HepG2 (cell line): Measurements from ENCODE around the gene TRIO. TPM values are rescaled to one million over a fixed set of nuclear protein-coding genes. Genes with fewer than 3 reads are reported as not detected.

Experiments used
- ATAC-seq: fragments of 200-7000 bp; cut with Tn5 transposase; 3 replicates; pipeline ENCODE4 v1.9.1; 2020; ENCODE audit warnings: mild to moderate bottlenecking, moderate library complexity
- BruUV-seq: library from RNA; stranded (reverse); fragments of 400-500 nt; replicated peaks from 2 replicates; lab custom pipeline; 2021; lab: Mats Ljungman, UMichigan
- CTCF ChIA-PET: fragments of 300-600 bp; formaldehyde crosslinking; extraction: SDS; loops from one replicate; lab custom pipeline; 2021; ENCODE audit warnings: low total read pairs, inconsistent platforms, low intra/inter-chr PET ratio; lab: Yijun Ruan, JAX
- POLR2A ChIA-PET: fragments of 350-600 bp; sonication (Branson Sonifier 250); formaldehyde crosslinking; loops from one replicate; lab custom pipeline; 2020; ENCODE audit warnings: antibody characterized with exemption, inconsistent platforms; lab: Yijun Ruan, JAX
- DNase-seq: peaks from one replicate; pipeline ENCODE4 v3.0.0-alpha.2; 2015; ENCODE audit warnings: low spot score
- FAIRE-seq: peaks from 3 replicates; lab custom pipeline; 2011; peaks lifted over from hg19 to GRCh38; lab: Jason Lieb, UNC
- H2AFZ ChIP-seq: one replicate; pipeline ENCODE4 v1.6.1; 2011; ENCODE audit warnings: low read length, inconsistent platforms
- H3K27ac ChIP-seq: fragments of 300-600 bp; 3 replicates; pipeline ENCODE4 v1.8.0; 2011; ENCODE audit warnings: mixed run types, mild to moderate bottlenecking, mixed read lengths, low read length, inconsistent platforms; ENCODE audit not compliant: insufficient read depth; ENCODE audit errors: extremely low read length
- H3K27me3 ChIP-seq, 2 experiments: fragments of 200-600 bp in 1 of 2; 2 replicates in 1 of 2; 3 replicates in 1 of 2; pipeline versions ENCODE4 v1.6.0 to v1.8.0; 2011; ENCODE audit warnings: low read length in 2 of 2, mild to moderate bottlenecking in 2 of 2, moderate library complexity in 2 of 2, inconsistent platforms in 1 of 2; ENCODE audit not compliant: insufficient read depth in 2 of 2, control insufficient read depth in 1 of 2
- H3K36me3 ChIP-seq, 2 experiments: fragments of 200-600 bp in 1 of 2; replicated peaks in 1 of 2; 2 replicates in 1 of 2; 3 replicates in 1 of 2; pipeline versions ENCODE4 v1.5.1 to v1.8.0; 2011; ENCODE audit warnings: low read length in 2 of 2, inconsistent platforms in 1 of 2; ENCODE audit not compliant: insufficient read depth in 2 of 2, control insufficient read depth in 1 of 2
- H3K4me1 ChIP-seq: 2 replicates; pipeline ENCODE4 v1.5.1; 2012; ENCODE audit warnings: low read length, inconsistent platforms; ENCODE audit not compliant: insufficient read depth
- H3K4me2 ChIP-seq: 2 replicates; pipeline ENCODE4 v1.6.0; 2011; ENCODE audit warnings: low read depth, low read length, inconsistent platforms
- H3K4me3 ChIP-seq, 3 experiments: fragments of 200-600 bp in 1 of 3; sonication (generic), shearing (Covaris generic) in 1 of 3; replicated peaks in 1 of 3; 2 replicates each; pipeline ENCODE4 v1.5.1; 2011 to 2016; ENCODE audit warnings: low read length in 3 of 3, inconsistent platforms in 2 of 3, low read depth in 2 of 3, mild to moderate bottlenecking in 2 of 3, control low read depth in 1 of 3, mixed read lengths in 1 of 3; ENCODE audit not compliant: insufficient read depth in 1 of 3
- H3K79me2 ChIP-seq: one replicate; pipeline ENCODE4 v1.6.1; 2011; ENCODE audit warnings: low read length, inconsistent platforms; ENCODE audit not compliant: insufficient read depth
- H3K9ac ChIP-seq: 2 replicates; pipeline ENCODE4 v1.6.0; 2011; ENCODE audit warnings: mild to moderate bottlenecking, low read depth, low read length, inconsistent platforms; ENCODE audit not compliant: insufficient read depth
- H3K9me3 ChIP-seq: 2 replicates; pipeline ENCODE4 v1.5.1; 2012; ENCODE audit warnings: mild to moderate bottlenecking, low read length
- H4K20me1 ChIP-seq: 2 replicates; pipeline ENCODE4 v1.6.0; 2011; ENCODE audit warnings: inconsistent platforms, mild to moderate bottlenecking, low read length, moderate library complexity; ENCODE audit not compliant: insufficient read depth
- CTCF ChIP-seq: sonication (generic); formaldehyde crosslinking; IDR thresholded peaks from 2 replicates; pipeline ENCODE4 v1.5.0; 2020; ENCODE audit warnings: mild to moderate bottlenecking, missing genetic modification reagents, moderate library complexity
- DBP ChIP-seq: sonication (generic); formaldehyde crosslinking; IDR thresholded peaks from 2 replicates; pipeline ENCODE4 v1.4.0; 2020; ENCODE audit warnings: missing genetic modification reagents; ENCODE audit errors: not compliant biosample characterization
- RBM22 ChIP-seq: fragments of 200-400 bp; formaldehyde crosslinking; optimal IDR thresholded peaks from 2 replicates; pipeline ENCODE3; 2017; ENCODE audit warnings: mild to moderate bottlenecking, low read length, moderate library complexity
- STAG1 ChIP-seq: sonication (generic); formaldehyde crosslinking; IDR thresholded peaks from 2 replicates; pipeline ENCODE4 v1.4.0; 2020; ENCODE audit warnings: missing genetic modification reagents
- ZBTB1 ChIP-seq: sonication (generic); formaldehyde crosslinking; IDR thresholded peaks from 2 replicates; pipeline ENCODE4 v1.4.0; 2020; ENCODE audit warnings: missing genetic modification reagents, borderline replicate concordance
- ZMYM4 ChIP-seq: sonication (generic); formaldehyde crosslinking; IDR thresholded peaks from 2 replicates; pipeline ENCODE4 v1.8.1; 2023; ENCODE audit warnings: mild to moderate bottlenecking, missing genetic modification reagents
- ZNF317 ChIP-seq: sonication (generic); formaldehyde crosslinking; IDR thresholded peaks from 2 replicates; pipeline ENCODE4 v1.5.0; 2020; ENCODE audit warnings: mild to moderate bottlenecking, missing genetic modification reagents
- WGBS: methylation state at CpG from one replicate; pipeline ENCODE4 v1.1.6; 2017; ENCODE audit warnings: low lambda C conversion rate; 5-methylcytosine and 5-hydroxymethylcytosine counted together
- in situ Hi-C: cut with HindIII; loops from 2 replicates; pipeline ENCODE4 v1.10.0; 2017; ENCODE audit warnings: low pct_unique_long_range_greater_than_20kb; ENCODE audit not compliant: extremely low pct_ligation_motif_present
- intact Hi-C: fragments of 100-400 bp; cut with micrococcal nuclease; formaldehyde crosslinking; loops from one replicate; pipeline ENCODE4 v1.10.0; 2022; ENCODE audit not compliant: unreplicated experiment
- polyA plus RNA-seq, 8 experiments: library from polyadenylated mRNA; depleted of rRNA in 3 of 8; stranded (reverse) in 7 of 8; unstranded in 1 of 8; fragments of >200 nt; fragmentation: Illumina TruSeq in 4 of 8; extraction: Trizol in 4 of 8; gene quantifications; 2 replicates each; pipeline versions ENCODE4 v1.2.1 to v1.2.3, GENCODE V29; 2011 to 2016; ENCODE audit warnings: low read depth in 4 of 8, missing spikeins in 1 of 8, mixed read lengths in 1 of 8; ENCODE audit not compliant: insufficient read depth in 1 of 8
- total RNA-seq, 5 experiments: library from RNA; depleted of rRNA; stranded (reverse); fragments of >200 nt; fragmentation: Illumina TruSeq; extraction: Trizol; gene quantifications; 2 replicates each; pipeline ENCODE4 v1.2.3, GENCODE V29; 2016; ENCODE audit warnings: low read depth in 1 of 5

The TRIO gene
- total and polyA plus RNA-seq, 2 of the 13 experiments (the other 11 are each of a cell fraction or from before 2014, with no cell fraction given), result 45.2 to 45.9 TPM

DNA sequence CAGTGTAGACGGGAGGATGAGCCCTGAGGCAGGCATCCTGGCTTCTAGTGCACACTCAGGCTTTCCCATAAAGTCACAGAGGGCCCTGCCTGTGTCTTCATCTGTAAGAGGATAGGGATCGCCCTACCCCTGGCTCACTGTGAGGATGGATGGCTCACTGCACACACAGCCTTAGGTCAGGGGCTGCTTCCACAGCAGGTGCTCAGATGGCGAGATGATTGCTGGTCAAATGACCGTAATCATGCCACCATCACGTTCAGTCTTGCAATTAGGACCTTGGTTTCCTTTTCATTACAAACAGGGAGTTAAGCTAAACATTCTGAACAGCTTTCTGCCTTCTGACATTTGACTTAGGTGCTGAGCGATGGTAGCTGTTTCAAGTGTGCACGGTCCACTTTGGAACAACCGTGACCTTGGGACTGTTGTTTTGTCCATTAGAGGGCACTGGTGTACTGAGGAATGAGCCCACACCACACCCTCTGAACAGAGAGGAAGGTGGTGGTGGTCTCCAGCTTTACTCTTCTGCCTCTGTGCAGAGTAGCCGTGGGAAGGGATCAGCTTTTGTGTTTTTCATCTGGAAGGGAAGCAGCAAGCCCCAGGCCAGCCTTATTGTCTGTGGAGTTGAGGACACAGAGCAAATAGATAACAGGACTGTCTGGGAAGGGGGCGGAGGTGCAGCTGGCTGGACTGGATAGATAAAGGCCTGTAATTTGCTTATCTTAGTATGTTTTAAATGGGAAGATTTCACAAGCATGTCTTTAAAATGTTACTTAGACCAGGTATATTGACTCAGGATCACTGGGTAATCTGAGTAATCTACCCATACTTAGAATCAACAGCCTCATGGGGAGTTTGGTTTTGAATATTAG is 183.1 kb downstream of the TRIO start:
- Histone ChIP-seq H3K27ac (no peak overlapping the region), H4K20me1 (no peaks in the 10 kb centered on the region), H3K4me1 (no peaks in the 10 kb centered on the region), H3K9me3 (no peaks in the 10 kb centered on the region), H2AFZ (no peak overlapping the region), H3K4me2 (no peak overlapping the region), H3K4me3 (no peak overlapping the region), H3K27me3 (no peaks in the 10 kb centered on the region), H3K9ac (no peak overlapping the region), H3K36me3 (peaks cover 10 to 37% of the 10 kb centered on the region in 2 experiments), H3K79me2 (no peaks in the 10 kb centered on the region)
- in situ Hi-C loops, result no loop called here
- ATAC-seq, result peak; percentile 93
- FAIRE-seq, result no peak
- ChIA-PET POLR2A (no interaction called here), CTCF (no interaction called here)
- peak; percentile 16 for DNase-seq
- intact Hi-C loops, result no loop called here
- TF ChIP-seq DBP (CRISPR knock-in tag), result no peak
- TF ChIP-seq ZBTB1 (CRISPR knock-in tag), result no peak
- peak; percentile 70; the same call in 1 of the 2 replicates for TF ChIP-seq ZNF317 (CRISPR knock-in tag)
- TF ChIP-seq CTCF (CRISPR knock-in tag), result peak; percentile 65
- peak; percentile 83 for TF ChIP-seq RBM22
- TF ChIP-seq STAG1 (CRISPR knock-in tag), result peak; percentile 45
- 0 out of 2 replicates have a peak, but pooled peaks have one; percentile 27 for TF ChIP-seq ZMYM4 (CRISPR knock-in tag)
- TF ChIP-seq, all 625 proteins: peak for 5
- BruUV-seq, result no TSS peak
- WGBS, result 89% methylated on average over 9 of the region's 10 CpGs
